ENCODE measurements around the gene CNN3. TPM values are rescaled to one million over a fixed set of nuclear protein-coding genes. Genes with fewer than 3 reads are reported as not detected.

CNN3 gene
- total RNA-seq, 6 experiments from 2014 or later: 90.5 to 125 (median 99.3) TPM

DNA sequence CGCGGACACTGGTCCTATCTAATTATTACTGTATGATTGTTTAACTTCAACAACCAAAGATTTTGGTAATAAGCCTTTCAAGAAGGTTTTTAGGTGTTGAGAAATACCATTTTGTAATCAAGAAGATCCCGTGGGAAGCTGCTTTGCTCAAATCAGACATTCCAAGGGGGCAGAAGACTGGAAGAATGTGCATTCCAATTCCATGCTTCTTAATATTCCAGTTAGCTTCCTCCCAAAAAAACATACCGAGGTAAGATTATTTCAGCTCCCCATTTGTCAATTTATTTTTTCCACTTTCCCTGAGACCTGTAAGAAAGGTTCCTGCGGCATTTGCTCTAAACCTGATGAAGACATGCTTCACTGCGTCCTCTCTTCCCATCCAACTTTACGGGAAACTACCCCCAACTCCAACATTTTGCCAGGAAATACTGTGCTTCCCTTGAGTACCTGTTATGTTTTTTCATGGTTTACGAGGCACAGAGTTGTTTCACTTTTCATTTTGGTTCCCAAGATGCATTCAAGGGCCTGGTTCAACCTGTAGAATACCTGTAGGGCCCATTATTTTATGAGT lies 4.1 kb downstream of the CNN3 start:
- intact Hi-C loops (cut with DNase I): no loop called here
- Histone ChIP-seq H3K36me3 (no peaks in the 10 kb centered on the region), H3K9me3 (no peaks in the 10 kb centered on the region), H3K4me1 (peaks cover 0 to 56% (median 3%) of the 10 kb centered on the region in 4 donors), H3K27me3 (no peaks in the 10 kb centered on the region), H3K27ac (peak overlapping the region in 1 of 3 donors; percentile 37), H3K4me3 (no peak overlapping the region)
- DNase-seq: no peak
- ATAC-seq: no peak
- 54% methylated on average over 8 of the region's 8 CpGs for WGBS (ENCODE audit: insufficient coverage, low coverage, low lambda C conversion rate, missing lambda C conversion rate)
- TF ChIP-seq POLR2A (IDR thresholded peaks at IDR 0.05): no peak
- TF ChIP-seq, protein P1, sequence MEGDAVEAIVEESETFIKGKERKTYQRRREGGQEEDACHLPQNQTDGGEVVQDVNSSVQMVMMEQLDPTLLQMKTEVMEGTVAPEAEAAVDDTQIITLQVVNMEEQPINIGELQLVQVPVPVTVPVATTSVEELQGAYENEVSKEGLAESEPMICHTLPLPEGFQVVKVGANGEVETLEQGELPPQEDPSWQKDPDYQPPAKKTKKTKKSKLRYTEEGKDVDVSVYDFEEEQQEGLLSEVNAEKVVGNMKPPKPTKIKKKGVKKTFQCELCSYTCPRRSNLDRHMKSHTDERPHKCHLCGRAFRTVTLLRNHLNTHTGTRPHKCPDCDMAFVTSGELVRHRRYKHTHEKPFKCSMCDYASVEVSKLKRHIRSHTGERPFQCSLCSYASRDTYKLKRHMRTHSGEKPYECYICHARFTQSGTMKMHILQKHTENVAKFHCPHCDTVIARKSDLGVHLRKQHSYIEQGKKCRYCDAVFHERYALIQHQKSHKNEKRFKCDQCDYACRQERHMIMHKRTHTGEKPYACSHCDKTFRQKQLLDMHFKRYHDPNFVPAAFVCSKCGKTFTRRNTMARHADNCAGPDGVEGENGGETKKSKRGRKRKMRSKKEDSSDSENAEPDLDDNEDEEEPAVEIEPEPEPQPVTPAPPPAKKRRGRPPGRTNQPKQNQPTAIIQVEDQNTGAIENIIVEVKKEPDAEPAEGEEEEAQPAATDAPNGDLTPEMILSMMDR (IDR thresholded peaks at IDR 0.05): no peak

DNA sequence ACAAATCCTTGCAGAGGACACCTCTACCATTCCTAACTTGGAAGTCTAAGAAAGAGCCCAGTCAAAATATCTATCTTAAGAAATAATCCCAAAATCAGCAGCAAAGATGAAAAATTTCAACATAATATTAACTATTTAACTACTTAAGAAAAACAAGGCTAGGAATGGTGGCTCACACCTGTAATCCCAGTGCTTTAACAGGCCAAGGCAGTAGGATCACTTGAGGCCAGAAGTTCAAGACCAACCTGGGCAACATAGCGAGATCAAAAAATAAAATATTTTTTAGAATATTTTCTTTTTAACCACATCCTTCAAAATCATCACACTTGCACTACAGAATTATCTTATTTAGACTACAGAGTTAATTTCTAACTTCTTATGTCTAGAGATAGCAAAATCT lies 4.9 kb downstream of the CNN3 start:
- Histone ChIP-seq H3K36me3 (no peaks in the 10 kb centered on the region), H3K27me3 (no peaks in the 10 kb centered on the region), H3K4me1 (peaks cover 0 to 53% (median 3%) of the 10 kb centered on the region in 4 donors), H3K9me3 (no peaks in the 10 kb centered on the region), H3K27ac (no peak overlapping the region), H3K4me3 (no peak overlapping the region)
- ATAC-seq: no peak
- TF ChIP-seq, protein P1 (IDR thresholded peaks at IDR 0.05): no peak
- TF ChIP-seq POLR2A (IDR thresholded peaks at IDR 0.05): no peak
- DNase-seq: no peak
- intact Hi-C loops (cut with DNase I): no loop called here
- 85% methylated on average over 1 of the region's 1 CpG for WGBS (ENCODE audit: insufficient coverage, low coverage, low lambda C conversion rate, missing lambda C conversion rate)

DNA sequence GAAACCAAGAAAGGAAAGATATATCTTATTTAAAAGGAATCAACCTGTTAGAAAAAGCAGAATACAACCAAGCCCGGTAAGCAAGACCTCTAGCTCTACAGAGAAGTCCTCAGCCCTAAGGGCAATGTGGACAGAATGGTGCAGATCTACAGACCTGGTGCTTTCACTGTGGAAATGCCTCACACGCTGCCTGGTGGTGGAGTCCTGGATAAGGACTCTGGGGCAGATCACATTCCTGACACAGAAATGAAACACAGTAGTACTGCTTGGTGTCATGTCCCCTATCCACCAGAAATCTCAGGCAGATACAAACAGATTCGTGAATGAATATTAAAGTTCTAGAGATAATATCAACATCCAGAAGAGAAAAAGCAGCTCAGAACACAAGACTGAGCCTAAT lies 6.8 kb downstream of the CNN3 start:
- peaks cover 0 to 53% (median 3%) of the 10 kb centered on the region in 4 donors for H3K4me1 ChIP-seq
- H3K9me3 ChIP-seq: no peaks in the 10 kb centered on the region
- no peak overlapping the region for H3K4me3 ChIP-seq
- ATAC-seq: peak; percentile 38 to 61 (median 46)
- TF ChIP-seq POLR2A (IDR thresholded peaks at IDR 0.05): no peak
- TF ChIP-seq, protein P1 (IDR thresholded peaks at IDR 0.05): no peak
- no peak overlapping the region for H3K27ac ChIP-seq
- 65% methylated on average over 2 of the region's 3 CpGs for WGBS (ENCODE audit: insufficient coverage, low coverage, low lambda C conversion rate, missing lambda C conversion rate)
- DNase-seq: no peak
- H3K36me3 ChIP-seq: no peaks in the 10 kb centered on the region
- intact Hi-C loops (cut with DNase I): no loop called here
- H3K27me3 ChIP-seq: no peaks in the 10 kb centered on the region

DNA sequence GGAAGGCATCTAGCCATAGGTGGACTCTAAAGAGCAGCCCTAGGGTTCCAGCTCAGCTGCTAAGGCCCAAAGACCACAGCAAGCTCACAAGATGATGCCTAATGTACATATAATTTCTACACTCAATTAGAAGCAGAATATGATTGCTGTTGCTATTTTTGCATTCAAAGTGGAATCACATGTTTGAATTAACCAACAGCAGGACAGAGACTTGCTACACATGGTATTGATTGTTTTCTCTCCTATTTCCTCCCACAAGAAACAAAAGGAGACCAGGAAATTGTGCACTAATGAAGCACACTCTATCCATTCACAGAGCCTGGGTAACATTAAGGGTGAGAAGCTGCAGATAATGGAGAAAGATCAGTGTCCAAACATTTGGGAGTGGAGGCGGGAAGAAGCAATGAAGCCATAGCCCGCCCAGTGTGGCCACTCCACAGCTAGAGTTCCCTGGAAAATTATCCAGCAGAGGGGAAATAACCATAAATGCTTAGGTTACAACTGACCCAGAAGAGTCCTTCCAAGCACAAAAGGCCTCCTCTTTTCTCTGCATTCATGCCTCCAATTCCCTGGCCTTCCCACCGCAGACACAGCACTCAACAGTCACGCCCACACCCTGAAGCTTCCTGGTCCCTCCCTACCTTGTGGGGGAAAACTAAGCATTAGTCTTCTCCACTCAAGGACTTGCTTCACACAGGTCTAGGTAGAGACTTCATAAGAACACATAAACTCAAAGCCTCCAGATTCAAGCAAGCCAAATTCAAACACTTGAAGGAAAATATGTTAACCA lies 7.5 kb downstream of the CNN3 start:
- no peak overlapping the region for H3K4me3 ChIP-seq
- 87% methylated on average over 4 of the region's 4 CpGs for WGBS (ENCODE audit: insufficient coverage, low coverage, low lambda C conversion rate, missing lambda C conversion rate)
- intact Hi-C loops (cut with DNase I): no loop called here
- no peak overlapping the region for H3K27ac ChIP-seq
- H3K4me1 ChIP-seq: peaks cover 0 to 48% (median 1%) of the 10 kb centered on the region in 4 donors
- TF ChIP-seq, protein P1 (IDR thresholded peaks at IDR 0.05): no peak
- no peak for TF ChIP-seq POLR2A (IDR thresholded peaks at IDR 0.05)
- ATAC-seq: peak in 2 of 4 donors; percentile 18
- no peaks in the 10 kb centered on the region for H3K36me3 ChIP-seq
- no peaks in the 10 kb centered on the region for H3K9me3 ChIP-seq
- DNase-seq: no peak
- H3K27me3 ChIP-seq: no peaks in the 10 kb centered on the region

All from right lobe of liver (tissue), 6 donors.